EH (cell line): Measurements from ENCODE around the gene TGIF1.

ENCODE experiments used
- DNase-seq: peaks from one replicate; pipeline ENCODE4 v3.0.0-alpha.2; 2015; ENCODE audit warnings: low read depth

The TGIF1 gene

DNA sequence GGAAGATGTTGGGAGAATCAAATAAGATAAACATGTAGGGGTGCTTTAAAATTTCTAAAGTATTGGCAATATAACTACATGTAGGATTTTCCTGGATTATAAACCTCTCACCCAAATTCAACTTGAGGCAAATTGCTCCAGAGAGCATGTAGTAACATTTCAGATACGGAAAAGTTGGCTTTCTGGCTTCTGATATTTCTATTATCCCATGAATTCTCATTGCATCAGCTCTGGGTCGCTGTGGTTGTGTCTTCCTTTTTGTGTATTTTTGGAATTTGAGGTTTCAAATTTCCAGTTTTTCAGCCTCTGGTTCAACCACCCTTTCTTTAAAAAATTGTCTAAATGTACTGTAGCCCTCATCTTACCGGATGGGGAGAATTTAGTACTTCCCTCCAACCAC is 32.3 kb downstream of the TGIF1 start:
- DNase-seq = no peak

DNA sequence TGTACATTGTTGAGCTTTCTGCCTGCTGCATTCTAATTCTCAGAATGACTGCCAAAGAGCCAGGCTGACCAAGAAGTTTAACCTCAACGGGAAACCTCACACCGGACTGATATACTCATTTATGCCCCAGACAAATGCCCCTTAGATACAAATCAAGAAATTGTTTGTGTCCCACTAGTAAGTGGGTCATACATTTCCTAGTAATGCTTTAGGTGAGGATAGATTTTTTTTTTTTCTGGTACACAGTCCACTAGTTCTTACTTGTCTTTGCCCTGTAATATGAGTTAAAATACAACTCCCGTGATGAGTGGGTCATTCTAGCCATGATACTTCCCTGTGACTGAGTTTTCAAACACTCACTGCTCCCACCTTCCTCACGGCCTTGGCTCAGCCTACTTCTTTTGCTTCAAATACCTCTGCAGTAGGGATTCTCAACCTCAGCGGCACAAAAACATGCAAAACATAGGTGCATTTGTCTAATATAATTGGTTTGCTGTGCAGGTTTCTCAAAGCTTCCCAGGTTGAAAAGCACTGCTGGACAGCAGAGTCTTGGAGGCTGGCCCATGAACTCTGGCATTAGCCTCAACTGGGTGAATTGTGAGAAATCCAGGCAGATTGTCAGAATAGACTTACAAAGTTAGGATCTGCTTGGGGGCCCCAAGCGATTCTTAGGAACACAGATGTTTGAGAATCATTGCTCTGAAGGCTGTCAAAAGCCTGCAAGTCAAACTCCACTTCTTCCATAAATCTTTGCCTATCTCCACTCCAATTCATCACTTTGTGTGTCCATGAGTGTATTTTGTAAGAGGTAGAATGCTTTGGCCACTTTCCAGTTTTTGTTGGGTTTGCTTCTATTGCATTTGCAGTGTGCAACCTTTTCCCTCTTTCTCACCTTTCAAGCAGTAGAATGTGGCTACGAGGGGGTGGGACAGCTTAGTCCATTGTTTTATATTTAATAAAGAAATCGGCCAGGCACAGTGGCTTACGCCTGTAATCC is 35.5 kb downstream of the TGIF1 start:
- no peak for DNase-seq

DNA sequence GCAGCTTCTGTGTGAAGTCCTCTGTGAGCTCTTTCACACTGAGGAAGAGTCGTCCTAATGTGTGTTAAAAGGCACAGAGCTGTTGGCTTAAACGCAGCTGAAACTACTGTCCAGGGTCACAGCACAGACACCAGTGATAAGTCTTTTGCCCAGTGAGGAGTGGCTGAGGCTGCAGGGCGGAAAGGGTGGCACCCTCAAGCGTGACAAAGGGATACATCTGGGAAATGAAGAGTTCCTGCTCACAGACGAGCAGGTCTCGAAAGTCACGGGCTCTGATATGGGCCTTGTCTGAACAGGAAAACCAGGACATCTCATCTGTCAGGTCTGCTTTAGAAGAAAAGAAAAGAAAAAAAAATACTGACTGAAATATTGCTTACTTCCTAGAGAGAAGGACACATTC is 36.5 kb downstream of the TGIF1 start:
- no peak for DNase-seq

DNA sequence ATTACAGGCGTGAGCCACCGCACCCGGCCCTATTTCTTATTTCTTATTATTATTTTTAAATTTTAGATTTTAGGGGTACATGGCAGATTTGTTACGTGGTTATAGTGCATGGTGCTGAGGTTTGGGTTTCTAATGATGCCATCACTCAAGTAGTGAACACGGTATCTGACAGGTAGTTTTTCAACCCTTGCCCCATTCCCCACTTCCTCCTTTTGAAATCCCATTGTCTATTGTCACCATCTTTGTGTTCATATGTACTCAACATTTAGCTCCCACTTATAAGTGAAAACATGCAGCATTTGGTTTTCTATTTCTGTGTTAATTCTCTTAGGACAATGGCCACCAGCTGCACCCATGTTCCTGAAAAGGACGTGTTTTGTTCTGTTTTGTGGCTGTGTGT is 39.5 kb downstream of the TGIF1 start:
- DNase-seq = no peak

DNA sequence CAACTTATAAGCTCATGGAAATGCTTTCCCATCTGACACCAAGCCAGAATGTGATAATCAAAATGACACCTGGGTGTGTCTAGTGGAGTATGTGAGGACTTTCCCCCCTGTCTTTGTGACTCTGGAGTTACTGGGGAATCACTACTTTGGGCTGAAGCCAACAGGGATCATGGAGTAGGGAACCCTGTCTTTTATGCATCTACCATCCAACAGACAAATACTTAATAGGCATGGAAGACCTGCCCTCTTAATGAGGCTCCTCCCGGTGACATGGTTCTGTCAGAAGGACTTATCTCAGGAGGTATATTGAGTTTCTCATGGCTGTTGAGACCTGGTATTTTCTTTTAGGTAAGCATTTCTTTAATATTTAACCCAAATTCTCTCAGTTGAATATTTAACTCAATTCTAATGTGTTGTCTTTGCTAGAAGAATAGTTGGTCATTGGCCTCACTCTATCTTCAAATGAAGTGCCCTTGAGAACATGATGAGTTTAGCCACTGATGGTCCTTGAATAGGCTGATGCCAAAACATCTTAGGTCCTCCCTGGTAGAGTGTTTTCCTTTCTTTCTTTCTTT is 42.1 kb downstream of the TGIF1 start:
- no peak for DNase-seq

DNA sequence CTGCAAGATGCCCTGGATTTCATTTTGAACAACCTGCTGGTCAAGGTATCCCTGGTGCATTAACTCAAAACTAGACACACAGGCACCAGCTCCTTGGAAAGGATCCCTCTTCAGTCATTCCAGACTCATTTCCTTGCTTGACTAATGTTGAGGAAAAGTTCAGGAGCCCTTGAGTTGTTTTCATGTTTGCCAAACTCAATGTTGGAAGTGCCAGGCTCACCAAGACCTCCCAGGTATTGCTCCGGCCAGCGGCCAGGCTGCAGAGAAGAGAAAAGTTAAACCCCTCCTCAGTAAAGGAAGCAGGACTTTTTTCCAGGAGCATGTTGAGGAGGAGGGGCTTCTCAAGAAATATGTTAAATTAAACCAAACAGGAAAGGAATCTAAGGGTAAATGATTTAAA is 42.7 kb downstream of the TGIF1 start:
- DNase-seq = no peak

DNA sequence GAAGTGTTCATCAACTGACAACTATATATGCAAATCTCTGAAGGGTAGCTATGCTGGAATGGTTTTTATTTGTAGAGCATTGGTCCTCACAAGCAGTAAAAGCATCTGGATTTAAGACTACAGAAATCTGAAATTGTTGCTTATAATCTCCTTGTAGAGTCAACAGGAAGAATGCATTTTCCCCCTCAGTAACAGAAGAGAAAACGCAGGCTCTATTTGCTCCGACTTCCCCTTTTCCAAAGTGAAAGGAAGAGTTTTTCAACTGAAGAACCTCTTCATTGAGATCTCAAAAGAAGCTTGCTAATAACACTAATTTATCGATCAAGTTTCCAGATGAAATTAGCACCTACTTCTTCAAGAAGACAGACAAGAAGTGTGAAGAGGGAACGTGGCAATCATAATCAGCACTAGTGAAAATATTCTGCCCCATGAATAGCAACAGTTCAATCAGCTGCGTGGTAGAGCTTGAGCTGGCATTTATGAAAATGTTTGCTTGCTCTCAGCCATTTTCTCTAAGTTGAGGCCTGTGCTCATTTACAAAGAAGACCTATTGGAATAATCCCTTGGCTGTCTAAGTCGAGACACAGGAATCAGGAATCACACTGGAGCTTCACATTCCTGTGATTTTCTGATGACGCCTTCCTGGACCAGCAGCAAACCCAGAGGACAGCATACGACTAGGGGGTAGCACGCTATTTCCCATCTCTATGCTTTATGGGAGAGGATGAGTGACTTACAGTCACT is 43.7 kb downstream of the TGIF1 start:
- no peak for DNase-seq

DNA sequence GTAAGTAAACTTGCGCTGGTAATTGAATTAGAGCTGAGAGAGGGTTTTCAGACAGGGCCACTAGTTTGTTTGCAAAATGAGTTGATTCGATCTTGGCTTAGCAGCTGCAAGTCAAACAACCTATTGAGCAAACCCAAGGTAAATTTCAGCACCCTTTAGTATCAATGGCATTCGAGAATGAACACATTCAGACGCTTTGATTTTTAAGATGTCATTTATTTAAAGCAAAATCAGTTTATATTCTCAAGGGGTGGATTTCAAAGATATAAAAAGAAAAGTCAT is 44.2 kb downstream of the TGIF1 start:
- no peak for DNase-seq

DNA sequence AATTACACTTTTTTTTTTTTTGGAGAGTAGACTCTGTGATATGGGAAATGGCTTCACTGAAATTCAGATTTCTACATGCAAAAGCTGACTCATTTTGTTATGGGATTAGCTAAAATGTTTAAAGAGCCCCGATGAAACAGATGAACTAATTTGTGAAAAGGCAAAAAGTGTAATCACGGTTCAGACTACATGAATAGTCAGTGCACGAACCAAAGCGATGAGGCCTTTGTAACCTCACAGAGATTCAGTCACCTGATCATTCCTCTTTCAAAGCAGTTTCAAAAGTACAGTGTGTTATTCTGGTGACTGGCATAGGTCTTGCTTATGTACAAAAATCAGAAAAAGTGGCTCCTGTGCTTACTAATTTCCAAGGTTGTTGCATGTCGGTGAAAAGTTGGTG is 44.6 kb downstream of the TGIF1 start:
- no peak for DNase-seq

DNA sequence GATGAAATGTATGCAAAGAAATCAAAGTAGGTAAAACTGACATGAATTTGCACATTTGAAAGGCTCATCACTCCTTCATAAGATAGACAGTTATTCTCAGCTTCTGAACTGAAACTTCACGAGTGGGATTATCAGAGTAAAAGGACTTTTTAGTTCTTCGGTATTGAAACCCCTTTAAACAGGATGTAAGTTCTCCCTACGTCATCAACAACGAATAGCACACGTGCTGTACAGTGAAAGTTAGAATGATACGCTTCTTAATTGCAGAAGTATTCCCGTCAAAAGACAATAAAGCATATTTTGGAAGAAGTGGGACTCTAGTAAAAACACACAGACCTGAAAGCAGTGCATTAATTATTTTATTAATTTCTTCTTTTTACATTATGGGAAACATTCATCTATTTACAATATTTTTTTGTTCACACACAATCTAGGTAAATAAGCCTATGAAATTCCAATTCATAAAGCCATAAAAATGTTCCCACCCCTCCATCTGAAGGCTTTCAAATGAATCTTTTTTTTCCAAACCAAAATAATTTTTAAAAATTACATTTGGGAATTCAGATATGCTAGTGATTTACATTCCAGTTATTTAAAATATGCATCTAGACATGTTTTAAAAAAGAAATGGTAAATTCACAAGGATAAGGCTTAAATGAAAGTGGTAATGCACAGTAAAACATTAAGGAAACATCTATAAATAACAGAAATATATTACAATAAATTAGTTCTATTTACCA is 45.9 kb downstream of the TGIF1 start:
- DNase-seq = no peak

DNA sequence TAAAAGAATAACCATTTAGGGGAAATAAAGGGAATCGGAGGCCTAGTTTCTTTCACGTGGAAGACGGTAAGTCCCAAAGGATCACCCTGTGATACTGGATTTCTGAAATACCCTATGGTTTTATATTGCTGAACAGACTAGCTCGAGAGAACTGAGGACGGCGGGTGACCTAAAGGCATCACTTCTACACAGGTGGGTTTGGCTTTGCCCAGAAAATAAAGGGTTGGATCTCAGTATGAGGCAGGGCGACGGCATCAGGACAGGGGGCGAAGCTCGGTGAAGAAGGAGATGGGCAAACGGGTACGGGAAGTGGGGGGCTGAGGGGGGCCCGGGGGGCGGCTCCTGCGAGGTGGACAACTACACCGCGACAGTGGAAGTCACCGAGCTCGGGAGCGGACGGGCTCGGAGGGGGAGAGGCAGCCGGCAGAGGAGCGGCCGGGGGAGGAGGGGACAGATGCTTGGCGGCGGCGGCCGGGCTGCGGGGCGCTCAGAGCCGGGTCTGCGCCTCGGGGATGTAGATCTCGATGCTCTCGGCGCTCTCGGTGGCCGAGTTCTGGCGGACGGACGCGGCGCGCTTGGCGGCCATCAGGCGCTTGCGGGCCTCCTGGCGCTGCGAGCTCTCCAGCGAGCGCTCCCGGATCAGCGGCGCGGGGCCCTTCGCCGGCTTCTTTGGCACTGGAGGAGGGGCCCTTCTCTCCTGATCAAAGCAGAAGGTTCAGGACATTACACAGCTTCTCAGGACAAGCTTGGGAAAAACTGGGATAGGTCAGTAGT is 48.9 kb downstream of the TGIF1 start:
- peak; percentile 39 for DNase-seq

DNA sequence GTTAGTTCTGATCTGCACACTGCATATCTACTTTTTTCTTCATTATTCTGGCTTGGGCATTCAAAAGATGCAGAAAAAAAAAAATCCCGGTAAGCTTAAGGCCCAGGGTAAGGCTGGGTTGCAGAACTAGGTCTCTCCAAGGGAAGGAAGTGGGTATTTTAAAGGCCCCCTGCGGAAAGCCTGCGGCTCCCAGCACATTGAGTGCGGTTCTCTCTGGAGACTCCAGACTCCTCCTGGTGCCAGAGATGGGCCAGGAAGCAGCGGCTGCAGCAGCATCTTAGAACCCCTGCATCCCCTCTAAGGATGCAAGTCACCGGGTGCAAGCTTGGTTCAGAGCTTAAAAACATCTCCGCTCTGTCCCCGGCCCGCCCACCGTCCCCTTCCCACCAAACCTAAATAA is 49.5 kb downstream of the TGIF1 start:
- DNase-seq = peak; percentile 17

DNA sequence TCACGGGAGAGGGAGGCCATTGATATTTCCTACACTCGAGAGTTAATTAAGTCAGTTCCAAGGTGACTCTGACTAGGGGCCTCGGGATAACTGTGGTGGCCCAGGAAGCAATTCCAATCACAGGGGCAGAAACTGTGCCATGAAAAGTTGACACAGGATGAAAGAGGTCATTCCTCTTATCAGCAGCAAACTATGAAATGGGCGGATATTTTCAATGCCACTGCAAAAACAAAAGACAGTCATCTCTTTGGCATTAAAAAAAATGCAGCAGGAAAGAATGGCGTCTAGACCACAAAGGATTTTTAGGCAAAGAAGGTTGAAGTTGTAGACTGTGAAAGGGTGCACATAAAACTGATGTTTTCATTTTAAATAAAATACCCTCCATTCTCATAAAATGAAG is 50.0 kb downstream of the TGIF1 start:
- peak; percentile 44 for DNase-seq

DNA sequence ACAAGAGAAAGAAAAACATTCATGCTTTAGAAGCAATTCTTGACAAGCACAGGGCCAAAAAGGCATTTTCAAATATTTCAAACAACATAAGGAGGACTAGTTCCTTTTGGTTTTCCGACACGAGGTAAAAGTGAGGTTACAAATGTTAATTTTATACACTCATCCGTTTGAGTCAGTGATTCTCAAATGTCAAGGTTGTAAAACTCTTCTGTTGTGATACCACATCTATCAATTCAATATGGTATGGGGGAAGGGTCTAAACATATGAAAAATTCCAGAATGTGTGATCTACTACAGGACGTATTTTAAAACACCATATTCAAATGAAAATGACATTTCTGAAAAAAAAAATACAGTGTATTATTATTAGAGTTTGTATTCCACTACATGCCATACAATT is 52.7 kb downstream of the TGIF1 start:
- DNase-seq = no peak

DNA sequence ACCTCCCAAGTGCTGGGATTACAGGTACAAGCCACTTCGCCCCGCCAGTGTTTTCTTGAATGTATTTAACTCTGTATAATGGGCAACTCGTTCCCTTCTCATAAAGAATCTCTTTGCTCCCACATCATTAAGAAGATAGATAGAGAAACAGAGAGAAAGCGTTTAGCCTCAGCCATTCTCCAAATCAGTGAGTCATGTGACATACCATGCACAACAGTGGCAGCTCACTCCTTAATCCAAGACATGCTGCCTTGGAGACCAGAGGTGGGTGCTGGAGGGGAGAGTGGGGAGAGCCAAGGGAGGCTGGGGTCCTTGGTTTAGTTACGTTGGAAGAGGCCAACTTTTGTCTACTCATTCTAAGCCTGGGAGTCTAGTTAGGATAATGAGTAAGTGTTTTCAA is 54.7 kb downstream of the TGIF1 start:
- DNase-seq = no peak

DNA sequence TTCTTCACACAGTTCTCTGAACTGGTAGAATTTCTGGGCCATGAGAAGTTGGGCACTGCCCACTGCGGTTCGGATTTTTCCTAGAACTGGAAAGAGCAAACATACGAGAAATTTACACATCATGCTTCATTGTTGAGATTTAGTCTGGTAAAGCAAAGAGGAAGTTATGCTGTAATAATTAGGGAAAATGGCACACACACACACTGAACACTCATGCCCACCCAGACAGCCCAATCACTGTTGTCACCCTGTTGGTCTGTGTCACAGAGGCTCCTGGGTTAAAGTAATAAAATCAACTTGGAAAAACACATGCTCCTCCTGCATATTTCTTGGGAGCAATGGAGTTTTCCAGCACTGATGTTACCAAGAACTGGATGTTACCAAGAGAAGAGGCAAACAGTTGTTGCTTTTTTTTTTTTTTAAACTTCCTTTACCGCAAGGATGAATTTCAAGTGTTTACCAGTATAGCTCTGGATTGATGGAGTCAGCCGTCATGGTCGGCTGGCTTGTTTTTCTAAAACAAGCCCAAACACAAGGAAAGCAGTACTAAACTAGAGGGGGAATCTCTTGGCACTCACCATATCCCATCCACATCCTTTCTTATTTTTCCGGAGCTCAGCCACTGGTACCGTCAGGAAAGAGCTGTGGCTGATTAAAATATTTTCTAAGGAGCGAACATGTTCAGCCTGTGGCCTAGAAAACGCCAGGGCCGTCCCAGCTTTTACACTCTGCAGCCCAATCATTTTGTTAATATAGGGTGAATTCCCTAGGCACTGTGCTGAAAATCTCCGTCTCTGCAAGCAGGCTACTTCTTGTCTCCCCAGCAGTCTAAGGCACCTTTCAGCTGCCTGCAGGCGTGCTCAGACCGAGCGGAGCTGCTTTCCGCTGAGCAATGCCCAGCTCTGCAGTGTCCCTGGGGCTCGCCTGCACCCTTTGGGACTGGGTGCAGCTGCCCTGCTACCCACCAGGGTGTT is 58.9 kb downstream of the TGIF1 start:
- DNase-seq = no peak
